Ovary (tissue), 3 donors: ENCODE measurements around the gene KBTBD6.

Experiments used
- EP300 ChIP-seq: sonication (generic); formaldehyde crosslinking; IDR thresholded peaks from one replicate; pipeline ENCODE4 v1.6.1; 2017; ENCODE audit warnings: antibody characterized with exemption
- POLR2A ChIP-seq: fragments of 450-650 bp; IDR thresholded peaks from one replicate; pipeline ENCODE4 v1.6.1; 2017; ENCODE audit warnings: antibody characterized with exemption, mild to moderate bottlenecking, moderate library complexity
- TF ChIP-seq, protein P1 (sequence below), 3 donors: fragments of 450-650 bp in 2 of 3; fragments of 200-600 bp in 1 of 3; IDR thresholded peaks; one replicate each; pipeline versions ENCODE4 v1.5.1 to v1.8.0; 2016 to 2022; ENCODE audit warnings: antibody characterized with exemption in 3 of 3, mild to moderate bottlenecking in 1 of 3
- donor health status: DM: no; HTN: no; CAD: no.

DNA sequence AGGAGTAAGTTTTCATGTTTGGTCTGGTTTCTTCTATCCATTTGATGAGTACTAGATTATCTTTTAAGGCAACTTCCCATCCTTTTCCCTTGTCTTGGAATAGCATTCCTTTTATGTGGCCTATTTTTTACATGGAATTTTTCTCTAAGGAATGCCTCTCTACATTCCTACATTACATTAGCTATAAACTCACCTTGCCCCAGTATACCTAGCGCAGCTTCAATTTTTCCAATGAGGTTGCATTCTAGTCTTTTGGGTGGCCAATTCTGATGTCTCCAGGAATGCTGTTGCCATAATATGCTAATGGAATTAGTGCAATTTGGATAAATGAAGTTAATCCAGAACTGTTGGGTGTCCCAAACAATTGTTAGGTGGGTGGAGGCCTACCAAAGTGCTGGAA lies 33.8 kb downstream of the KBTBD6 start:
- TF ChIP-seq, protein P1, sequence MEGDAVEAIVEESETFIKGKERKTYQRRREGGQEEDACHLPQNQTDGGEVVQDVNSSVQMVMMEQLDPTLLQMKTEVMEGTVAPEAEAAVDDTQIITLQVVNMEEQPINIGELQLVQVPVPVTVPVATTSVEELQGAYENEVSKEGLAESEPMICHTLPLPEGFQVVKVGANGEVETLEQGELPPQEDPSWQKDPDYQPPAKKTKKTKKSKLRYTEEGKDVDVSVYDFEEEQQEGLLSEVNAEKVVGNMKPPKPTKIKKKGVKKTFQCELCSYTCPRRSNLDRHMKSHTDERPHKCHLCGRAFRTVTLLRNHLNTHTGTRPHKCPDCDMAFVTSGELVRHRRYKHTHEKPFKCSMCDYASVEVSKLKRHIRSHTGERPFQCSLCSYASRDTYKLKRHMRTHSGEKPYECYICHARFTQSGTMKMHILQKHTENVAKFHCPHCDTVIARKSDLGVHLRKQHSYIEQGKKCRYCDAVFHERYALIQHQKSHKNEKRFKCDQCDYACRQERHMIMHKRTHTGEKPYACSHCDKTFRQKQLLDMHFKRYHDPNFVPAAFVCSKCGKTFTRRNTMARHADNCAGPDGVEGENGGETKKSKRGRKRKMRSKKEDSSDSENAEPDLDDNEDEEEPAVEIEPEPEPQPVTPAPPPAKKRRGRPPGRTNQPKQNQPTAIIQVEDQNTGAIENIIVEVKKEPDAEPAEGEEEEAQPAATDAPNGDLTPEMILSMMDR (IDR thresholded peaks at IDR 0.05): no peak
- TF ChIP-seq POLR2A: no peak
- TF ChIP-seq EP300: no peak
